PC-3 (cell line): ENCODE measurements around the gene MPV17L2. TPM values are rescaled to one million over a fixed set of nuclear protein-coding genes. Genes with fewer than 3 reads are reported as not detected.

Experiments
- ATAC-seq: fragments of 200-7000 bp; cut with Tn5 transposase; 2 replicates; pipeline ENCODE4 v1.9.1; 2020; ENCODE audit warnings: mild to moderate bottlenecking, moderate library complexity
- BruUV-seq: library from RNA; stranded (reverse); fragments of 400-500 nt; replicated peaks from 2 replicates; lab custom pipeline; 2021; lab: Mats Ljungman, UMichigan
- CTCF ChIA-PET: fragments of 300-600 bp; sonication (Branson Sonifier 250); formaldehyde crosslinking; loops from one replicate; lab custom pipeline; 2022; ENCODE audit warnings: antibody characterized with exemption; lab: Charles Lee
- POLR2A ChIA-PET: fragments of 300-600 bp; sonication (Branson Sonifier 250); formaldehyde crosslinking; loops from one replicate; lab custom pipeline; 2022; ENCODE audit warnings: antibody characterized with exemption; ENCODE audit not compliant: unreplicated experiment; lab: Charles Lee
- DNase-seq: peaks from one replicate; pipeline ENCODE4 v3.0.0-alpha.2; 2015
- H2AFZ ChIP-seq: fragments of 300-600 bp; sonication (generic); 2 replicates; pipeline ENCODE4 v1.6.0; 2016; ENCODE audit warnings: antibody characterized with exemption, low read length
- H3F3A ChIP-seq: fragments of 300-600 bp; sonication (generic); one replicate; pipeline ENCODE4 v1.6.0; 2017; ENCODE audit warnings: antibody characterized with exemption, low read length, control low read depth, mild to moderate bottlenecking; ENCODE audit not compliant: unreplicated experiment
- H3K27ac ChIP-seq: fragments of 300-600 bp; sonication (generic); 2 replicates; pipeline ENCODE4 v1.5.1; 2016; ENCODE audit warnings: mild to moderate bottlenecking, low read length
- H3K27me3 ChIP-seq: fragments of 300-600 bp; sonication (generic); 2 replicates; pipeline ENCODE4 v1.6.1; 2016; ENCODE audit warnings: low read length, mixed read lengths
- H3K36me3 ChIP-seq: fragments of 300-600 bp; sonication (generic); 2 replicates; pipeline ENCODE4 v1.6.1; 2016; ENCODE audit warnings: low read depth, mixed run types, low read length, mixed read lengths
- H3K4me1 ChIP-seq: fragments of 300-600 bp; sonication (generic); 2 replicates; pipeline ENCODE4 v1.5.1; 2016; ENCODE audit warnings: low read length; ENCODE audit not compliant: insufficient read depth
- H3K4me2 ChIP-seq: fragments of 300-600 bp; sonication (generic); 2 replicates; pipeline ENCODE4 v1.6.0; 2016; ENCODE audit warnings: low read length
- H3K4me3 ChIP-seq: fragments of 300-600 bp; sonication (generic); 2 replicates; pipeline ENCODE4 v1.5.1; 2016; ENCODE audit warnings: mild to moderate bottlenecking, low read length, mixed read lengths
- H3K79me2 ChIP-seq: fragments of 300-600 bp; sonication (generic); 2 replicates; pipeline ENCODE4 v1.6.1; 2017; ENCODE audit warnings: low read length, mixed read lengths
- H3K9ac ChIP-seq: fragments of 300-600 bp; sonication (generic); 2 replicates; pipeline ENCODE4 v1.6.0; 2016; ENCODE audit warnings: mild to moderate bottlenecking, low read length
- H3K9me2 ChIP-seq: fragments of 300-600 bp; sonication (generic); replicated peaks from 2 replicates; pipeline ENCODE4 v1.6.1; 2016; ENCODE audit warnings: mixed run types, low read length, mixed read lengths
- H3K9me3 ChIP-seq: fragments of 300-600 bp; sonication (generic); 2 replicates; pipeline ENCODE4 v1.6.1; 2016; ENCODE audit warnings: low read length, mixed read lengths
- H4K20me1 ChIP-seq: fragments of 300-600 bp; sonication (generic); 2 replicates; pipeline ENCODE4 v1.6.1; 2016; ENCODE audit warnings: low read length, mixed read lengths
- CTCF ChIP-seq: fragments of 300-600 bp; sonication (generic); conservative IDR thresholded peaks from 2 replicates; pipeline ENCODE4 v1.5.1; 2017; ENCODE audit warnings: antibody characterized with exemption, low read depth, mild to moderate bottlenecking, low read length
- EZH2 ChIP-seq: fragments of 300-600 bp; sonication (generic); IDR thresholded peaks from one replicate; pipeline ENCODE4 v1.6.1; 2017; ENCODE audit warnings: antibody characterized with exemption, mild to moderate bottlenecking, low read length; ENCODE audit not compliant: unreplicated experiment
- EZH2phosphoT487 ChIP-seq: fragments of 300-600 bp; sonication (generic); IDR thresholded peaks from 2 replicates; pipeline ENCODE4 v1.6.1; 2018; ENCODE audit warnings: mild to moderate bottlenecking, antibody characterized with exemption, low read length, borderline replicate concordance
- intact Hi-C: fragments of 100-400 bp; cut with micrococcal nuclease; formaldehyde crosslinking; loops from 2 replicates; pipeline ENCODE4 v1.9.0; 2023
- total RNA-seq: library from RNA; depleted of rRNA; stranded (reverse); fragments of >200 nt; gene quantifications from 2 replicates; pipeline ENCODE4 v1.2.3, GENCODE V29; 2014

Gene MPV17L2
- total RNA-seq, 1 experiment from 2014 or later = 34.2 TPM

GRCh38 chr19:18225702-18226468 lies 32.9 kb downstream of the MPV17L2 start, which contains the start of gene PDE4C:
PDE4C (minus strand) TSS chr19:18226438; CDS start chr19:18226415, 23 bp downstream.
- H3K27me3 ChIP-seq = peaks cover 9% of the 10 kb centered on the region
- intact Hi-C loops = no loop called here
- TF ChIP-seq CTCF (no peak), EZH2phosphoT487 (no peak), EZH2 (no peak)
- ATAC-seq (no peak), DNase-seq (no peak)
- ChIA-PET POLR2A (no interaction called here), CTCF (no interaction called here)
- no peak within 1 kb of the TSS for H2AFZ ChIP-seq
- no peaks in the 10 kb centered on the region for H3K9me2 ChIP-seq
- H3K79me2 ChIP-seq = no peaks in the 10 kb centered on the region
- H3K4me3 ChIP-seq = no peak within 1 kb of the TSS
- no peaks in the 10 kb centered on the region for H4K20me1 ChIP-seq
- H3K9me3 ChIP-seq = no peaks in the 10 kb centered on the region
- no peaks in the 10 kb centered on the region for H3K36me3 ChIP-seq
- no peak within 1 kb of the TSS for H3K9ac ChIP-seq
- H3K4me2 ChIP-seq = peak within 1 kb of the TSS; percentile 85; the same call in 1 of the 2 replicates
- H3K27ac ChIP-seq = no peak within 1 kb of the TSS
- H3F3A ChIP-seq = no peaks in the 10 kb centered on the region
- H3K4me1 ChIP-seq = peaks cover 8% of the 10 kb centered on the region; the same call in 1 of the 2 replicates
- BruUV-seq = no TSS peak

GRCh38 chr19:18226956-18227780 lies 34.1 kb downstream of the MPV17L2 start:
- intact Hi-C loops = no loop called here
- Histone ChIP-seq H3K36me3 (no peaks in the 10 kb centered on the region), H3K9ac (no peak overlapping the region), H3K9me2 (no peaks in the 10 kb centered on the region), H2AFZ (no peak overlapping the region), H3K9me3 (no peaks in the 10 kb centered on the region), H3K27ac (no peak overlapping the region), H3K4me1 (peaks cover 8% of the 10 kb centered on the region; the same call in 1 of the 2 replicates), H3K4me3 (no peak overlapping the region), H4K20me1 (no peaks in the 10 kb centered on the region), H3K79me2 (no peaks in the 10 kb centered on the region), H3K27me3 (peaks cover 9% of the 10 kb centered on the region), H3K4me2 (no peak overlapping the region), H3F3A (no peaks in the 10 kb centered on the region)
- TF ChIP-seq EZH2phosphoT487 (no peak), CTCF (no peak), EZH2 (no peak)
- ChIA-PET POLR2A (no interaction called here), CTCF (no interaction called here)
- DNase-seq (no peak), ATAC-seq (no peak)
- no TSS peak for BruUV-seq
